ENCODE measurements around the gene KRTAP29-1.
"Not testable (repeated sequence)": the region's sequence is repeated elsewhere in the genome, so short reads cannot be mapped to it uniquely, and the experiment has no call there.

The KRTAP29-1 gene

DNA sequence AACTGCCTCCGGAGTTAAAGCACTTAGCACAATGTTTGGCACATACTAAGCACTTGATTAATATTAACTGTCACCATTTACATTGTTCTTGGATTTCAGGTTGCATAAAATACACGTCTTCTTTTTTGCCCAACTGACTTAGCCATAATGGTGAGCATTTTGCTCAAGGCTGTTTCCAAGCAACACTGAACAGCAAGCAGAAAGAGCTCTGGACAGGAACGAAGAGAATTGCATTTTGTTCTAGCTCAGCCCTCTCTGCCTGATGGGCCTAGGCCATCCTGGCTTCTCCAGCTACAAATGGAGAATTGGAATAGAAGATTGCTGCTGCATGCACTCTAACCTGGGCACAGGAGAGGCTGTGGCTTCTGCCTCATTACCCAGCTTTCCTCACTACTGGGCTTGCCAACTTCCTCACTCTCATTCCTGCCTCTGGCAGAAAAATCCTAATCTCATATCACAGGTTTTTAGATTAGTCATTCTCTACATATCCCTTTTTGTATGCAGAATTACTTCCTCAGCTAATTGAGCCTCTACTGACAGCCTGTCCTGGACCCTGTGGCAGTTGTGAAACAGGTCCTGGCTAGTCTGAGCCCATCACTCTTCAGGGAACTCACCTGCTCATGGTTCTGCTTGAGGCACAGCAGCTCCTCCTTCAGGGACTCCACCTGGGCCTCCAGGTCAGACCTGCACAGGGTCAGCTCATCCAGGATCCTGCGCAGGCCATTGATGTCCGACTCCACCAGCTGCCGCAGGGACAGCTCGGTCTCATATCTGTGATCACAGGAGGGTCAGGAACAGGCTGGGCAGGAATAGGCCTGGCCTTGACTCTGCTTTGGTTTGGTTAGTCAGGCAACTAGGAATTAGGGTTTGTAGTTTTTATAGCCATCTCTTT, 45.5 kb upstream of the KRTAP29-1 start:
- H3K79me2 ChIP-seq (ENCODE audit: control insufficient read depth, low read length) = no peaks in the 10 kb centered on the region
- TF ChIP-seq, protein P1, sequence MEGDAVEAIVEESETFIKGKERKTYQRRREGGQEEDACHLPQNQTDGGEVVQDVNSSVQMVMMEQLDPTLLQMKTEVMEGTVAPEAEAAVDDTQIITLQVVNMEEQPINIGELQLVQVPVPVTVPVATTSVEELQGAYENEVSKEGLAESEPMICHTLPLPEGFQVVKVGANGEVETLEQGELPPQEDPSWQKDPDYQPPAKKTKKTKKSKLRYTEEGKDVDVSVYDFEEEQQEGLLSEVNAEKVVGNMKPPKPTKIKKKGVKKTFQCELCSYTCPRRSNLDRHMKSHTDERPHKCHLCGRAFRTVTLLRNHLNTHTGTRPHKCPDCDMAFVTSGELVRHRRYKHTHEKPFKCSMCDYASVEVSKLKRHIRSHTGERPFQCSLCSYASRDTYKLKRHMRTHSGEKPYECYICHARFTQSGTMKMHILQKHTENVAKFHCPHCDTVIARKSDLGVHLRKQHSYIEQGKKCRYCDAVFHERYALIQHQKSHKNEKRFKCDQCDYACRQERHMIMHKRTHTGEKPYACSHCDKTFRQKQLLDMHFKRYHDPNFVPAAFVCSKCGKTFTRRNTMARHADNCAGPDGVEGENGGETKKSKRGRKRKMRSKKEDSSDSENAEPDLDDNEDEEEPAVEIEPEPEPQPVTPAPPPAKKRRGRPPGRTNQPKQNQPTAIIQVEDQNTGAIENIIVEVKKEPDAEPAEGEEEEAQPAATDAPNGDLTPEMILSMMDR (IDR thresholded peaks at IDR 0.05; ENCODE audit: low read depth, low read length, poor library complexity, severe bottlenecking) = no peak
- TF ChIP-seq EZH2phosphoT487 (IDR thresholded peaks at IDR 0.05; ENCODE audit: borderline replicate concordance, low read length) = no peak
- no peaks in the 10 kb centered on the region for H3K9me3 ChIP-seq (ENCODE audit: control insufficient read depth, insufficient read depth, low read length)
- H3K27ac ChIP-seq (ENCODE audit: low read depth, low read length) = no peak overlapping the region
- H3K36me3 ChIP-seq (ENCODE audit: control insufficient read depth, low read length) = no peaks in the 10 kb centered on the region
- no peaks in the 10 kb centered on the region for H4K20me1 ChIP-seq (ENCODE audit: control insufficient read depth, insufficient read depth, low read depth, low read length)
- no peaks in the 10 kb centered on the region for H3K27me3 ChIP-seq (ENCODE audit: control insufficient read depth, low read length)
- no peaks in the 10 kb centered on the region for H3K4me1 ChIP-seq (ENCODE audit: control insufficient read depth, low read length)
- no peaks in the 10 kb centered on the region for H3K9me2 ChIP-seq (replicated peaks; ENCODE audit: control insufficient read depth, low read length)
- no peaks in the 10 kb centered on the region for H3F3A ChIP-seq (ENCODE audit: control insufficient read depth, insufficient read depth)
- H3K4me3 ChIP-seq (ENCODE audit: low read length) = no peak overlapping the region
- H3K4me2 ChIP-seq (ENCODE audit: low read length) = no peak overlapping the region

DNA sequence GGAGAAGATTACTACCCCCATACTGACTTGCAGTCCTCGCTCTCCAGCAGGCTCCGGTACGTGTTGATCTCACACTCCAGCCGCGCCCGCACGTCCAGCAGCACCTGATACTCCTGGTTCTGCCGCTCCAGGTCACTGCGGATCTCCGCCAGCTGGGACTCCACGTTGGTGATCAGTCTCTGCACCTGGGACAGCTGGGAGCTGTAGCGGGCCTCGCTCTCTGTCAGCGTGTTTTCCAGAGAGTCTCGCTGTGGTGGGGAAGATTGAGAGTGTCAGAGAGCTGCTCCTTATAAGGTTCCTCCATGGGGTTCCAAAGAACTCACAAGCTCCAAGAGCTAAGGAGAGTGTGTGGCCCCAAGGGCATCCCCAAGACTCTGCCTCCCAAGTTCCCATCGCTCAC, 43.8 kb upstream of the KRTAP29-1 start:
- H3K9me3 ChIP-seq (ENCODE audit: control insufficient read depth, insufficient read depth, low read length); H3F3A ChIP-seq (ENCODE audit: control insufficient read depth, insufficient read depth); H3K36me3 ChIP-seq (ENCODE audit: control insufficient read depth, low read length): not testable (repeated sequence)

DNA sequence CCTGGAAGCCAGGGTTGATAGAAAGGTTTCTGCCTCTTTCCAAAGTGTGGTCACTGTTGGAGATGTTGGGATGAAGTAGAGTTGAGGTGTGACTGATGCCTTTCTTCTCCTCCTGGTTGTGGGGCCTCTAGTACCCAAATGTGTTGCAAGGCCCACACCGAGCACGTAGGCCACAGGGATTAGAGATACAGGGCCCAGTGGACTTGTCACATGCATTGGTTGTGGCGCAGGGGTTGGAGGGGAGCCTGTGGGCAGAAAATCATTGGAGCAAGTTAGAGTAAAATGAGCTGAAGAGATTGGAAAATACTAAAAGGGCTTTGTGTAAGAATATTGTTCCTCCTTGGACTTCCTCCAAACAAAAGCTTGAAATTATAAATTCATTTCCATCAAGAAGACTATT, 43.3 kb upstream of the KRTAP29-1 start:
- H3F3A ChIP-seq (ENCODE audit: control insufficient read depth, insufficient read depth) = no peaks in the 10 kb centered on the region
- H3K27me3 ChIP-seq (ENCODE audit: control insufficient read depth, low read length) = no peaks in the 10 kb centered on the region
- H3K36me3 ChIP-seq (ENCODE audit: control insufficient read depth, low read length) = no peaks in the 10 kb centered on the region
- no peak for TF ChIP-seq EZH2phosphoT487 (IDR thresholded peaks at IDR 0.05; ENCODE audit: borderline replicate concordance, low read length)
- TF ChIP-seq, protein P1 (IDR thresholded peaks at IDR 0.05; ENCODE audit: low read depth, low read length, poor library complexity, severe bottlenecking) = no peak
- no peak overlapping the region for H3K27ac ChIP-seq (ENCODE audit: low read depth, low read length)
- H3K9me2 ChIP-seq (replicated peaks; ENCODE audit: control insufficient read depth, low read length) = no peaks in the 10 kb centered on the region
- no peaks in the 10 kb centered on the region for H3K4me1 ChIP-seq (ENCODE audit: control insufficient read depth, low read length)
- H3K4me3 ChIP-seq (ENCODE audit: low read length) = no peak overlapping the region
- H3K79me2 ChIP-seq (ENCODE audit: control insufficient read depth, low read length) = no peaks in the 10 kb centered on the region
- 0 out of 2 replicates have a peak, but pooled peaks cover 3% of the 10 kb centered on the region for H3K9me3 ChIP-seq (ENCODE audit: control insufficient read depth, insufficient read depth, low read length)
- H3K4me2 ChIP-seq (ENCODE audit: low read length) = no peak overlapping the region
- no peaks in the 10 kb centered on the region for H4K20me1 ChIP-seq (ENCODE audit: control insufficient read depth, insufficient read depth, low read depth, low read length)

More for the DNA sequence above, 43.8 kb upstream of the KRTAP29-1 start:
- not testable (repeated sequence) for H3K4me1 ChIP-seq (ENCODE audit: control insufficient read depth, low read length); H4K20me1 ChIP-seq (ENCODE audit: control insufficient read depth, insufficient read depth, low read depth, low read length); H3K27ac ChIP-seq (ENCODE audit: low read depth, low read length); H3K27me3 ChIP-seq (ENCODE audit: control insufficient read depth, low read length); H3K79me2 ChIP-seq (ENCODE audit: control insufficient read depth, low read length); H3K4me3 ChIP-seq (ENCODE audit: low read length); H3K9me2 ChIP-seq (replicated peaks; ENCODE audit: control insufficient read depth, low read length); H3K4me2 ChIP-seq (ENCODE audit: low read length)

DNA sequence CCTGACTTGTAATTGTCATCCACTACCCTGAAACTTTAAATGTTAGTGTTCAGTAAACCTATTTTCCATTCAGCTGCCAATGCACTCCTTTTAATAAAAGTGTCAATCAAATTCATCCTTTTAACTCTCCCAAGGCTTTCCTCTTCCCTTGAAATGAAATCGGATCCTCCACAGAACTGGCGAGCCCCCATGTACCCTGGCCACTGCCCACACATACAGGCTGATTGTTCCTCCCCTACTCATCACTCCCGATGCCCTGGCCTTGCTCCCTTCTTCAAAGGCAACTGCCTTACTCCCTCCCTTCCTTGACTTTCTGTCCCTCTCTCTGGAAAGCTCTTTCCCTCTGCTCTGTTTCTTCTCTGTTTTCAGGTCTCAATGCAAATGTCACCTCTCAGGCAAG, 40.4 kb upstream of the KRTAP29-1 start:
- no peak overlapping the region for H3K4me3 ChIP-seq (ENCODE audit: low read length)
- TF ChIP-seq EZH2phosphoT487 (IDR thresholded peaks at IDR 0.05; ENCODE audit: borderline replicate concordance, low read length) = no peak
- TF ChIP-seq, protein P1 (IDR thresholded peaks at IDR 0.05; ENCODE audit: low read depth, low read length, poor library complexity, severe bottlenecking) = no peak
- no peak overlapping the region for H3K4me2 ChIP-seq (ENCODE audit: low read length)
- H3K27ac ChIP-seq (ENCODE audit: low read depth, low read length) = no peak overlapping the region
- H3K79me2 ChIP-seq (ENCODE audit: control insufficient read depth, low read length) = no peaks in the 10 kb centered on the region
- peaks cover 15% of the 10 kb centered on the region for H3K4me1 ChIP-seq (ENCODE audit: control insufficient read depth, low read length)
- no peaks in the 10 kb centered on the region for H3F3A ChIP-seq (ENCODE audit: control insufficient read depth, insufficient read depth)
- H3K9me3 ChIP-seq (ENCODE audit: control insufficient read depth, insufficient read depth, low read length) = 0 out of 2 replicates have a peak, but pooled peaks cover 3% of the 10 kb centered on the region
- no peaks in the 10 kb centered on the region for H4K20me1 ChIP-seq (ENCODE audit: control insufficient read depth, insufficient read depth, low read depth, low read length)
- no peaks in the 10 kb centered on the region for H3K36me3 ChIP-seq (ENCODE audit: control insufficient read depth, low read length)
- no peaks in the 10 kb centered on the region for H3K27me3 ChIP-seq (ENCODE audit: control insufficient read depth, low read length)
- no peaks in the 10 kb centered on the region for H3K9me2 ChIP-seq (replicated peaks; ENCODE audit: control insufficient read depth, low read length)

All from DOHH2 (cell line).